ENCODE measurements around the gene FAM184B. TPM values are rescaled to one million over a fixed set of nuclear protein-coding genes. Genes with fewer than 3 reads are reported as not detected.

The FAM184B gene
- total RNA-seq, 1 experiment from 2014 or later = 0.09 TPM

DNA sequence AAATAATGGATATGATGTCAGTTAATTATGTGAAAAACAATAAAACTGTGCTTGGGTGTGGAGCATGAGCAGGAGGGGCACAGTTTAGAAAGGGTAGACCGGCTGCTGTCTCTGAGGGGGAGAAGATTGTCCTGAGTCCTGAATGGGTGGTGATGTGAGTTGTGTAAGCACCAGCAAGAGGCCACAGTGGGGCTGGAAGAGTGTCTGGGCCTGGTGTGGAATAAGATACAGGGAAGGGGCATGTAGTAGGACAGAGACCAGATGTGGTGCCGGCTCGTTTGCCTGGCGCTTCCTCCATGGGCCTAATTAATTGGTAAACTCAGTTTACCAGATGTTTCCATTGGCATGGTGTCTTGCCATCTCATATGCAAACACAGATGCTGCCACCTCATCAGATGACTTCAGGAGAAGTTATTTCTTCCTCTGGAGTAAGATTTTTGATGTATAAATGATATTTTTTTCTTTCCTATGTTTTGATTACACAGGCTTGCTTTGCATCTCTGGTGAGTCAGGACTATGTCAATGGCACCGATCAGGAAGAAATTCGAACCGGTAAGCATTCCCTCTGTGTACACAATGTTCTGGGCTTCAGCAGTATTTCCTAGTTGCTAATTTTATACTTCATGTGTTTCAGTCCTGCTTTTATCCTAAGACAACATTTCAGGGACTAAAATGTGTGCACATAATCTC, 161.9 kb downstream of the FAM184B start:
- Histone ChIP-seq H3K14ac (ENCODE audit: insufficient read depth, low read length) (no peak overlapping the region), H4K8ac (replicated peaks; ENCODE audit: insufficient read length, low read depth, low read length) (no peak overlapping the region), H2BK12ac (ENCODE audit: insufficient read length, low read depth, low read length) (no peak overlapping the region), H4K5ac (ENCODE audit: insufficient read length, low read depth, low read length) (no peak overlapping the region), H3K4ac (ENCODE audit: low read depth, low read length) (no peak overlapping the region), H2BK120ac (ENCODE audit: low read depth, low read length, poor library complexity, severe bottlenecking) (no peak overlapping the region), H3K18ac (ENCODE audit: insufficient read length, low read depth, low read length) (no peak overlapping the region), H2AK5ac (ENCODE audit: insufficient read length, low read length) (no peak overlapping the region), H3K27ac (ENCODE audit: insufficient read length, low read depth, low read length) (no peak overlapping the region), H3K9ac (ENCODE audit: extremely low read depth, insufficient read length, low read length) (no peak overlapping the region), H3K4me2 (ENCODE audit: insufficient read depth, insufficient read length, low read length) (no peak overlapping the region), H3T11ph (ENCODE audit: low read length) (no peak overlapping the region), H3K23me2 (ENCODE audit: insufficient read length, low read depth, low read length, poor library complexity, severe bottlenecking) (peaks cover 7% of the 10 kb centered on the region), H2BK15ac (ENCODE audit: low read depth, low read length) (no peak overlapping the region), H3K9me3 (ENCODE audit: control insufficient read depth, low read depth, low read length) (no peaks in the 10 kb centered on the region), H2BK5ac (ENCODE audit: insufficient read length, low read length) (no peak overlapping the region), H3K79me2 (ENCODE audit: insufficient read depth, low read length) (peaks cover 30% of the 10 kb centered on the region), H4K91ac (ENCODE audit: insufficient read length, low read depth, low read length) (no peak overlapping the region), H3K27me3 (ENCODE audit: insufficient read depth, low read length) (no peaks in the 10 kb centered on the region; the same call in 1 of the 2 replicates), H3K23ac (ENCODE audit: insufficient read length, low read depth, low read length) (no peak overlapping the region), H2BK20ac (ENCODE audit: low read depth, low read length, poor library complexity, severe bottlenecking) (no peak overlapping the region), H3K79me1 (ENCODE audit: insufficient read depth, low read depth, low read length, poor library complexity, severe bottlenecking) (peaks cover 16% of the 10 kb centered on the region), H3K4me1 (ENCODE audit: insufficient read depth, low read length) (no peaks in the 10 kb centered on the region), H2AFZ (ENCODE audit: low read length) (no peak overlapping the region), H4K20me1 (ENCODE audit: control insufficient read depth, insufficient read depth, insufficient read length) (no peaks in the 10 kb centered on the region), H3K56ac (ENCODE audit: insufficient read length, low read depth, low read length) (no peak overlapping the region)
- Mint-ChIP-seq H3K27me3 (ENCODE audit: low read depth) (no peaks in the 10 kb centered on the region), H3K36me3 (ENCODE audit: insufficient read depth in 1 of 3, low read depth in 3 of 3) (peaks cover 42 to 76% (median 65%) of the 10 kb centered on the region in 3 experiments), H3K4me1 (peaks cover 11 to 19% of the 10 kb centered on the region in 2 experiments), H3K27ac (no peak overlapping the region; a peak in 1 of 7 replicates), H3K4me3 (no peak overlapping the region), H3K9me3 (no peaks in the 10 kb centered on the region)
- no peak for DNase-seq
- TF ChIP-seq, protein P1, sequence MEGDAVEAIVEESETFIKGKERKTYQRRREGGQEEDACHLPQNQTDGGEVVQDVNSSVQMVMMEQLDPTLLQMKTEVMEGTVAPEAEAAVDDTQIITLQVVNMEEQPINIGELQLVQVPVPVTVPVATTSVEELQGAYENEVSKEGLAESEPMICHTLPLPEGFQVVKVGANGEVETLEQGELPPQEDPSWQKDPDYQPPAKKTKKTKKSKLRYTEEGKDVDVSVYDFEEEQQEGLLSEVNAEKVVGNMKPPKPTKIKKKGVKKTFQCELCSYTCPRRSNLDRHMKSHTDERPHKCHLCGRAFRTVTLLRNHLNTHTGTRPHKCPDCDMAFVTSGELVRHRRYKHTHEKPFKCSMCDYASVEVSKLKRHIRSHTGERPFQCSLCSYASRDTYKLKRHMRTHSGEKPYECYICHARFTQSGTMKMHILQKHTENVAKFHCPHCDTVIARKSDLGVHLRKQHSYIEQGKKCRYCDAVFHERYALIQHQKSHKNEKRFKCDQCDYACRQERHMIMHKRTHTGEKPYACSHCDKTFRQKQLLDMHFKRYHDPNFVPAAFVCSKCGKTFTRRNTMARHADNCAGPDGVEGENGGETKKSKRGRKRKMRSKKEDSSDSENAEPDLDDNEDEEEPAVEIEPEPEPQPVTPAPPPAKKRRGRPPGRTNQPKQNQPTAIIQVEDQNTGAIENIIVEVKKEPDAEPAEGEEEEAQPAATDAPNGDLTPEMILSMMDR (conservative IDR thresholded peaks at IDR 0.05) = no peak
- no CpG with 5 or more reads among the region's 7 CpGs for WGBS (ENCODE audit: extremely low coverage, insufficient read length, low lambda C conversion rate)
